Neural cell (in vitro differentiated cells): Measurements from ENCODE around the gene EPB41.
A peak's percentile ranks its signal among the peaks of the same experiment; 100 is the strongest.

Source experiments
- EZH2 ChIP-seq: fragments of 200-600, 300-800 bp; shearing (Covaris generic), sonication (generic); IDR thresholded peaks from 2 replicates; pipeline ENCODE4 v1.6.1; 2014; ENCODE audit warnings: antibody characterized with exemption, low read length, borderline replicate concordance, mild to moderate bottlenecking; ENCODE audit not compliant: insufficient read depth, poor library complexity, severe bottlenecking
- POLR2AphosphoS5 ChIP-seq: IDR thresholded peaks from 2 replicates; pipeline ENCODE4 v1.6.1; 2012
- RAD21 ChIP-seq: fragments of 450-650 bp; conservative IDR thresholded peaks from 2 replicates; pipeline ENCODE4 v1.6.1; 2014; ENCODE audit warnings: antibody characterized with exemption, mild to moderate bottlenecking, moderate library complexity
- SMC3 ChIP-seq: fragments of 450-650 bp; conservative IDR thresholded peaks from 2 replicates; pipeline ENCODE4 v1.6.1; 2014; ENCODE audit warnings: antibody characterized with exemption, mild to moderate bottlenecking, moderate library complexity; ENCODE audit not compliant: poor library complexity
- TF ChIP-seq, protein P1 (sequence below): fragments of 450-650 bp; IDR thresholded peaks from 2 replicates; pipeline ENCODE4 v1.5.1; 2014; ENCODE audit warnings: antibody characterized with exemption, mild to moderate bottlenecking, moderate library complexity; ENCODE audit not compliant: poor library complexity, severe bottlenecking
- TF ChIP-seq, protein P2 (sequence below): IDR thresholded peaks from 2 replicates; pipeline ENCODE4 v1.6.1; 2012; ENCODE audit warnings: borderline replicate concordance

DNA sequence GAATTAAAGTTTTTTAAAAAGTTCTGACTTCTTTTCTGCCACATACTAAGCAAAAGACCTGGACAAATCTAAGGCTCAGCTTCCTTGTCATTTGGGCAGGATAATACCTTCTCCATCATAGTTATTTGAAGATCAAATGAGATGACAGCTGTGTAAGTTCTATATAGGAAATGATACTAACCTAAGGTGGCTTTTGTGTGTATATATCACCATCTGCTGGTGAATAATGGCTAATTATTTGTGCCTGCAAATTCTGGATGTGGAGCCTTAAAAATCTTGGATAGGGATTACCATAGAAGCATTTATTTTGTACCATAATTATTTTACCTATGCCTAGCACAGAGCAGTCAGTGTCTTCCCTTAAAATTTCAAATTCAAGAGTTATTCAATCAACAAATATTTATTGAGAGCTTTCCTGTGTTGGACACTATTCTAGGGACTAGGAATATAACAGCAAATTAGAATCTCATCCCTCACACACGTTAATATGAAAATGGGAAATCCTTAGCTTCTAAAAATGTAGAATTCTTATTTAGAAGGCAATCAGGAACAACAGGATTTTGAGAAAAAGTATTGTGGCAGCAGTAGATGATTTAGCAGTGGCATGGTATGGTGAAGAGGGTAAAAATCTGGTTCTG is 119.6 kb downstream of the EPB41 start:
- peak; percentile 93 for TF ChIP-seq RAD21
- TF ChIP-seq, protein P1, sequence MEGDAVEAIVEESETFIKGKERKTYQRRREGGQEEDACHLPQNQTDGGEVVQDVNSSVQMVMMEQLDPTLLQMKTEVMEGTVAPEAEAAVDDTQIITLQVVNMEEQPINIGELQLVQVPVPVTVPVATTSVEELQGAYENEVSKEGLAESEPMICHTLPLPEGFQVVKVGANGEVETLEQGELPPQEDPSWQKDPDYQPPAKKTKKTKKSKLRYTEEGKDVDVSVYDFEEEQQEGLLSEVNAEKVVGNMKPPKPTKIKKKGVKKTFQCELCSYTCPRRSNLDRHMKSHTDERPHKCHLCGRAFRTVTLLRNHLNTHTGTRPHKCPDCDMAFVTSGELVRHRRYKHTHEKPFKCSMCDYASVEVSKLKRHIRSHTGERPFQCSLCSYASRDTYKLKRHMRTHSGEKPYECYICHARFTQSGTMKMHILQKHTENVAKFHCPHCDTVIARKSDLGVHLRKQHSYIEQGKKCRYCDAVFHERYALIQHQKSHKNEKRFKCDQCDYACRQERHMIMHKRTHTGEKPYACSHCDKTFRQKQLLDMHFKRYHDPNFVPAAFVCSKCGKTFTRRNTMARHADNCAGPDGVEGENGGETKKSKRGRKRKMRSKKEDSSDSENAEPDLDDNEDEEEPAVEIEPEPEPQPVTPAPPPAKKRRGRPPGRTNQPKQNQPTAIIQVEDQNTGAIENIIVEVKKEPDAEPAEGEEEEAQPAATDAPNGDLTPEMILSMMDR, result peak; percentile 88
- peak; percentile 94 for TF ChIP-seq SMC3
- TF ChIP-seq POLR2AphosphoS5, result no peak
- TF ChIP-seq, protein P2, sequence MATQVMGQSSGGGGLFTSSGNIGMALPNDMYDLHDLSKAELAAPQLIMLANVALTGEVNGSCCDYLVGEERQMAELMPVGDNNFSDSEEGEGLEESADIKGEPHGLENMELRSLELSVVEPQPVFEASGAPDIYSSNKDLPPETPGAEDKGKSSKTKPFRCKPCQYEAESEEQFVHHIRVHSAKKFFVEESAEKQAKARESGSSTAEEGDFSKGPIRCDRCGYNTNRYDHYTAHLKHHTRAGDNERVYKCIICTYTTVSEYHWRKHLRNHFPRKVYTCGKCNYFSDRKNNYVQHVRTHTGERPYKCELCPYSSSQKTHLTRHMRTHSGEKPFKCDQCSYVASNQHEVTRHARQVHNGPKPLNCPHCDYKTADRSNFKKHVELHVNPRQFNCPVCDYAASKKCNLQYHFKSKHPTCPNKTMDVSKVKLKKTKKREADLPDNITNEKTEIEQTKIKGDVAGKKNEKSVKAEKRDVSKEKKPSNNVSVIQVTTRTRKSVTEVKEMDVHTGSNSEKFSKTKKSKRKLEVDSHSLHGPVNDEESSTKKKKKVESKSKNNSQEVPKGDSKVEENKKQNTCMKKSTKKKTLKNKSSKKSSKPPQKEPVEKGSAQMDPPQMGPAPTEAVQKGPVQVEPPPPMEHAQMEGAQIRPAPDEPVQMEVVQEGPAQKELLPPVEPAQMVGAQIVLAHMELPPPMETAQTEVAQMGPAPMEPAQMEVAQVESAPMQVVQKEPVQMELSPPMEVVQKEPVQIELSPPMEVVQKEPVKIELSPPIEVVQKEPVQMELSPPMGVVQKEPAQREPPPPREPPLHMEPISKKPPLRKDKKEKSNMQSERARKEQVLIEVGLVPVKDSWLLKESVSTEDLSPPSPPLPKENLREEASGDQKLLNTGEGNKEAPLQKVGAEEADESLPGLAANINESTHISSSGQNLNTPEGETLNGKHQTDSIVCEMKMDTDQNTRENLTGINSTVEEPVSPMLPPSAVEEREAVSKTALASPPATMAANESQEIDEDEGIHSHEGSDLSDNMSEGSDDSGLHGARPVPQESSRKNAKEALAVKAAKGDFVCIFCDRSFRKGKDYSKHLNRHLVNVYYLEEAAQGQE, result no peak
- TF ChIP-seq EZH2, result no peak
